Renal pelvis (tissue), 4 donors: ENCODE data around the gene SLC35B4. TPM values are rescaled to one million over a fixed set of nuclear protein-coding genes. Genes with fewer than 3 reads are reported as not detected.
"Not testable (repeated sequence)": the region's sequence is repeated elsewhere in the genome, so short reads cannot be mapped to it uniquely, and the experiment has no call there.

ENCODE experiments used
- DNase-seq: peaks from one replicate; pipeline ENCODE4 v3.0.0-alpha.2; 2013
- polyA plus RNA-seq, 3 donors: library from polyadenylated mRNA; unstranded; fragments of 120-200 nt; gene quantifications; one replicate each; pipeline ENCODE4 v1.2.1, GENCODE V29; 2013; ENCODE audit not compliant: insufficient read length in 3 of 3

SLC35B4 gene
- polyA plus RNA-seq, 3 donors, result 20.1 to 34.1 (median 32.7) TPM

GRCh38 chr7:134298902-134299683, 17.6 kb downstream of the SLC35B4 start:
- no peak for DNase-seq

- DNase-seq, result no peak
Observed at GRCh38 chr7:134297489-134297888, 19.2 kb downstream of the SLC35B4 start.

- DNase-seq, result not testable (repeated sequence)
Observed at GRCh38 chr7:134295982-134296381, 20.7 kb downstream of the SLC35B4 start.

GRCh38 chr7:134293002-134293740, 23.6 kb downstream of the SLC35B4 start:
- no peak for DNase-seq

GRCh38 chr7:134290286-134290685, 26.4 kb downstream of the SLC35B4 start:
- DNase-seq, result no peak

- DNase-seq, result no peak
Observed at GRCh38 chr7:134289841-134290240, 26.9 kb downstream of the SLC35B4 start.

GRCh38 chr7:134289423-134289822, 27.3 kb downstream of the SLC35B4 start:
- no peak for DNase-seq

GRCh38 chr7:134287916-134288659, 28.6 kb downstream of the SLC35B4 start:
- DNase-seq, result no peak

GRCh38 chr7:134284952-134285351, 31.8 kb downstream of the SLC35B4 start:
- DNase-seq, result no peak

- no peak for DNase-seq
Observed at GRCh38 chr7:134284011-134284410, 32.7 kb downstream of the SLC35B4 start.

GRCh38 chr7:134280508-134280907, 36.2 kb downstream of the SLC35B4 start:
- no peak for DNase-seq

GRCh38 chr7:134279898-134280297, 36.8 kb downstream of the SLC35B4 start:
- DNase-seq, result no peak

- no peak for DNase-seq
Observed at GRCh38 chr7:134279336-134279735, 37.4 kb downstream of the SLC35B4 start.

GRCh38 chr7:134278502-134279153, 38.1 kb downstream of the SLC35B4 start:
- DNase-seq, result no peak

- no peak for DNase-seq
Observed at GRCh38 chr7:134276951-134277350, 39.8 kb downstream of the SLC35B4 start.

GRCh38 chr7:134262322-134262721, 54.4 kb downstream of the SLC35B4 start:
- DNase-seq, result no peak

GRCh38 chr7:134255814-134256213, 60.9 kb downstream of the SLC35B4 start:
- no peak for DNase-seq

- no peak for DNase-seq
Observed at GRCh38 chr7:134254311-134254710, 62.4 kb downstream of the SLC35B4 start.

GRCh38 chr7:134248196-134248595, 68.5 kb downstream of the SLC35B4 start:
- DNase-seq, result no peak

GRCh38 chr7:134246761-134247160, 70.0 kb downstream of the SLC35B4 start:
- no peak for DNase-seq

- no peak for DNase-seq
Observed at GRCh38 chr7:134246347-134246746, 70.4 kb downstream of the SLC35B4 start.

GRCh38 chr7:134245253-134245652, 71.5 kb downstream of the SLC35B4 start:
- no peak for DNase-seq
